ENCODE results near the gene OGA.

The OGA gene

DNA sequence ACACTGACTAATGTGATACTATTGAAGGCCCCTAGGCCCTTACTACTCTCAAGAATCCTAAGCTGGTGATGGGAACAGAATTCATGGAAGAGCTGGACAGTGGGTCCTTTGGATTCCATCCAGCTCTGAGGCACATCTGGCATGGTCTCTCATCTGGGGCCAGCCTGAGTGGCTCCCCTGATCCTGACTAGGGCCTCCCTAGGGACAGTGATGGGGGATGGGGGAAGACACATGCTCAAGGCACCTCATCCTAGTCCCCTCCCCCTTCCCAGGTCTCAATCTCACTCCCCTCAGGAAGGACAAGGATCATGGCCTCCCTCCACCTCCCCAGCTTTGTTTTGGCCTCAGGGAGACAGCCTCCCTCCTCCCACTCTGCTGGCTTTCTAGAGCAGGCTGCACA lies 23.6 kb upstream of the OGA start:
- no peaks in the 10 kb centered on the region for H3K79me2 ChIP-seq (ENCODE audit: insufficient read depth, low read length)
- H3K4me2 ChIP-seq (ENCODE audit: low read depth, low read length, poor library complexity, severe bottlenecking), result no peak overlapping the region
- peaks cover 6% of the 10 kb centered on the region; the same call in 1 of the 2 replicates for H3F3A ChIP-seq (ENCODE audit: insufficient read depth)
- H3K4me3 ChIP-seq (ENCODE audit: insufficient read depth, low read length, poor library complexity, severe bottlenecking), result no peak overlapping the region
- no peak for TF ChIP-seq EZH2phosphoT487 (conservative IDR thresholded peaks at IDR 0.05; ENCODE audit: low read length)
- TF ChIP-seq, protein P1, sequence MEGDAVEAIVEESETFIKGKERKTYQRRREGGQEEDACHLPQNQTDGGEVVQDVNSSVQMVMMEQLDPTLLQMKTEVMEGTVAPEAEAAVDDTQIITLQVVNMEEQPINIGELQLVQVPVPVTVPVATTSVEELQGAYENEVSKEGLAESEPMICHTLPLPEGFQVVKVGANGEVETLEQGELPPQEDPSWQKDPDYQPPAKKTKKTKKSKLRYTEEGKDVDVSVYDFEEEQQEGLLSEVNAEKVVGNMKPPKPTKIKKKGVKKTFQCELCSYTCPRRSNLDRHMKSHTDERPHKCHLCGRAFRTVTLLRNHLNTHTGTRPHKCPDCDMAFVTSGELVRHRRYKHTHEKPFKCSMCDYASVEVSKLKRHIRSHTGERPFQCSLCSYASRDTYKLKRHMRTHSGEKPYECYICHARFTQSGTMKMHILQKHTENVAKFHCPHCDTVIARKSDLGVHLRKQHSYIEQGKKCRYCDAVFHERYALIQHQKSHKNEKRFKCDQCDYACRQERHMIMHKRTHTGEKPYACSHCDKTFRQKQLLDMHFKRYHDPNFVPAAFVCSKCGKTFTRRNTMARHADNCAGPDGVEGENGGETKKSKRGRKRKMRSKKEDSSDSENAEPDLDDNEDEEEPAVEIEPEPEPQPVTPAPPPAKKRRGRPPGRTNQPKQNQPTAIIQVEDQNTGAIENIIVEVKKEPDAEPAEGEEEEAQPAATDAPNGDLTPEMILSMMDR (IDR thresholded peaks at IDR 0.05; ENCODE audit: insufficient read depth, low read length, poor library complexity, severe bottlenecking), result no peak
- no peak overlapping the region for H2AFZ ChIP-seq (ENCODE audit: low read depth, low read length, severe bottlenecking)
- H3K9me2 ChIP-seq (replicated peaks; ENCODE audit: insufficient read depth, low read length), result no peaks in the 10 kb centered on the region
- H3K9me3 ChIP-seq (ENCODE audit: insufficient read depth, low read length), result no peaks in the 10 kb centered on the region
- no peaks in the 10 kb centered on the region for H3K27me3 ChIP-seq (ENCODE audit: low read length)
- H4K20me1 ChIP-seq (ENCODE audit: low read depth, low read length), result no peaks in the 10 kb centered on the region
- H3K27ac ChIP-seq (ENCODE audit: low read depth, low read length), result no peak overlapping the region
- no peak overlapping the region for H3K9ac ChIP-seq (ENCODE audit: low read length)
- H3K36me3 ChIP-seq (ENCODE audit: low read length), result no peaks in the 10 kb centered on the region

DNA sequence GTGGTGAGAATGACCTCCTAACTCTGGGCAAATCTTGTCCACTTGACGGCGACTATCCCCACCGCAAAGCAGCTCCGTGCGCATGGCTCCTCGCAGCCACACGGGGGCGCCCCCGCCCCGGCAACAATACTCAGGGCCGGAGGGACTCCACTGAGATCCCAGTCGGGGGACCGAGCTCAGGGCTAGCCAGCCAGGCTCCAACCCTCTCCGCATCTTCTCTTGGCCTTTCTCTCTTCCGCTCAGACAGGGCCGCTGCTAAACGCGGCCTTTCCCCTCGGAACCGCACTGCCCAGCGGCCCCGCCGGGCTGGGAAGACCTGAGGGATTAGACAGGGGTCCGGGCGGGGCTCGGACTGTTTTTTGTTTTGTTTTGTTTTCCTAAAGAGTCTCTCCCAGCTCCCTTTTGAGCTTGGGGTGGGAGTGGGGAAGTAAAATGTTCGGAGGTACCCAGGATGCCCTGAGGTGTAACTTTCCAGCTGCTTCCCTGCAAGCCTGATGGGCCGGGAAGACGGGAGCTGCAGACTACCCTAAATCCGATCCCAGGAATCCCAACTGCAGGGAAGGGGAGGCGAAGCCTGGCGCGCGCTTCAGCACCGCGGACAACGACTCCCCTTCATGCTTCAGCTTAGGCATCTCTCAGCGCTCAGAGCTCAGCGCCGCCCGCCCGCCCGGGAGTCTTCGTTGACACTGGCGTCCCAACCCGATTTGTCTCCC lies 22.7 kb upstream of the OGA start:
- H2AFZ ChIP-seq (ENCODE audit: low read depth, low read length, severe bottlenecking), result no peak overlapping the region
- no peaks in the 10 kb centered on the region for H4K20me1 ChIP-seq (ENCODE audit: low read depth, low read length)

DNA sequence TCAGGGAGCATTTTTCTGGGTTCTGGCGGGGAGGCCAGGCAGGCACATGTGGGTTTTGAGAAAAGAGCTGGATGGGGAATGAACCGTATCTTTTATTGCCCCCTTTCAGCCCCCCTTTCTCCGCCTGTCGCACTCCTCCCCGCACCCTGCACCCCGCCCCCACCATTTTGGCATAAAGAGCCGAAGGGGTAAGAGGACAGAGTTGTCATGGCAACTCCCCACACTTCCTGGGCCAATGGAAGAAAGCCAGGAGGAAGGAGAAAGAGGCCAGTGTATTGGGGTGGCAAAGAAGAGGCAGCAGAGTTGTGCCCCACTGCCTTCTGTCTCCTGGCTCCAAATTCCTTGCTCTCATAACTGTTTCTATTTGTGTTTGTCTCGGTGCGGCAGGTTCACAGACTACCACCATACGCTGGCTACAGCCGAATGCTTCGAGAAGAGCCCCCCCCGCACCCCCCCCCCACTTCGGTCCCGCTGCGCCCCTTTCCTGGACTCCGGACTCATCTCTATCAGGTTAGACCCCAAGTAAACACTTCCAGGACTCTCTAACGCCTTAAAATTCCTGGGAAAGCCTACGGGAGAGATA lies 21.9 kb upstream of the OGA start:
- TF ChIP-seq, protein P1 (IDR thresholded peaks at IDR 0.05; ENCODE audit: insufficient read depth, low read length, poor library complexity, severe bottlenecking), result no peak
- TF ChIP-seq EZH2phosphoT487 (conservative IDR thresholded peaks at IDR 0.05; ENCODE audit: low read length), result no peak
- H3K4me2 ChIP-seq (ENCODE audit: low read depth, low read length, poor library complexity, severe bottlenecking), result peak overlapping the region; percentile 58
- peaks cover 6% of the 10 kb centered on the region; the same call in 1 of the 2 replicates for H3F3A ChIP-seq (ENCODE audit: insufficient read depth)
- H2AFZ ChIP-seq (ENCODE audit: low read depth, low read length, severe bottlenecking), result no peak overlapping the region
- no peaks in the 10 kb centered on the region for H4K20me1 ChIP-seq (ENCODE audit: low read depth, low read length)
- H3K9me2 ChIP-seq (replicated peaks; ENCODE audit: insufficient read depth, low read length), result no peaks in the 10 kb centered on the region
- no peak overlapping the region for H3K27ac ChIP-seq (ENCODE audit: low read depth, low read length)
- no peaks in the 10 kb centered on the region for H3K27me3 ChIP-seq (ENCODE audit: low read length)
- peak overlapping the region; percentile 35; the same call in 1 of the 2 replicates for H3K9ac ChIP-seq (ENCODE audit: low read length)
- no peaks in the 10 kb centered on the region for H3K79me2 ChIP-seq (ENCODE audit: insufficient read depth, low read length)
- no peaks in the 10 kb centered on the region for H3K36me3 ChIP-seq (ENCODE audit: low read length)
- peak overlapping the region; percentile 23 for H3K4me3 ChIP-seq (ENCODE audit: insufficient read depth, low read length, poor library complexity, severe bottlenecking)
- no peaks in the 10 kb centered on the region for H3K9me3 ChIP-seq (ENCODE audit: insufficient read depth, low read length)

More for the DNA sequence above, 22.7 kb upstream of the OGA start:
- H3K27me3 ChIP-seq (ENCODE audit: low read length), result no peaks in the 10 kb centered on the region
- no peak overlapping the region for H3K9ac ChIP-seq (ENCODE audit: low read length)
- H3K9me3 ChIP-seq (ENCODE audit: insufficient read depth, low read length), result no peaks in the 10 kb centered on the region
- TF ChIP-seq, protein P1 (IDR thresholded peaks at IDR 0.05; ENCODE audit: insufficient read depth, low read length, poor library complexity, severe bottlenecking), result peak; percentile 98
- no peak for TF ChIP-seq EZH2phosphoT487 (conservative IDR thresholded peaks at IDR 0.05; ENCODE audit: low read length)
- H3F3A ChIP-seq (ENCODE audit: insufficient read depth), result peaks cover 6% of the 10 kb centered on the region; the same call in 1 of the 2 replicates
- no peaks in the 10 kb centered on the region for H3K79me2 ChIP-seq (ENCODE audit: insufficient read depth, low read length)
- H3K27ac ChIP-seq (ENCODE audit: low read depth, low read length), result no peak overlapping the region
- no peak overlapping the region for H3K4me3 ChIP-seq (ENCODE audit: insufficient read depth, low read length, poor library complexity, severe bottlenecking)
- H3K36me3 ChIP-seq (ENCODE audit: low read length), result no peaks in the 10 kb centered on the region
- H3K4me2 ChIP-seq (ENCODE audit: low read depth, low read length, poor library complexity, severe bottlenecking), result peak overlapping the region; percentile 58
- H3K9me2 ChIP-seq (replicated peaks; ENCODE audit: insufficient read depth, low read length), result no peaks in the 10 kb centered on the region
